Activated CD4-positive, alpha-beta T cell treated with anti-CD3 and anti-CD28 coated beads, Interleukin-2, amount 50 U/mL, for 4 hours (primary cell): ENCODE results near the gene CFAP52.
"Not testable (repeated sequence)": the region's sequence is repeated elsewhere in the genome, so short reads cannot be mapped to it uniquely, and the experiment has no call there.

Experiments used
- DNase-seq, 2 experiments: peaks; one replicate each; pipeline ENCODE4 v3.0.0-alpha.2; 2020

The CFAP52 gene

GRCh38 chr17:9648521-9649110, 72.2 kb downstream of the CFAP52 start:
- no peak for DNase-seq

GRCh38 chr17:9658593-9659211, 82.3 kb downstream of the CFAP52 start:
- no peak for DNase-seq

GRCh38 chr17:9661027-9661426, 84.6 kb downstream of the CFAP52 start:
- DNase-seq: no peak

- not testable (repeated sequence) for DNase-seq
Observed at GRCh38 chr17:9663511-9663910, 87.1 kb downstream of the CFAP52 start.

GRCh38 chr17:9666461-9667050, 90.1 kb downstream of the CFAP52 start:
- no peak for DNase-seq

- no peak for DNase-seq
Observed at GRCh38 chr17:9668517-9668916, 92.1 kb downstream of the CFAP52 start.

- no peak for DNase-seq
Observed at GRCh38 chr17:9669551-9670008, 93.1 kb downstream of the CFAP52 start.

GRCh38 chr17:9670596-9670995, 94.2 kb downstream of the CFAP52 start:
- DNase-seq: no peak

GRCh38 chr17:9671559-9671958, 95.1 kb downstream of the CFAP52 start:
- DNase-seq: no peak

- DNase-seq: no peak
Observed at GRCh38 chr17:9672266-9672665, 95.8 kb downstream of the CFAP52 start.

- DNase-seq: no peak
Observed at GRCh38 chr17:9672691-9673090, 96.2 kb downstream of the CFAP52 start.

GRCh38 chr17:9676084-9676483, 99.6 kb downstream of the CFAP52 start:
- DNase-seq: no peak

- no peak for DNase-seq
Observed at GRCh38 chr17:9676820-9677310, 100.4 kb downstream of the CFAP52 start.

- DNase-seq: no peak
Observed at GRCh38 chr17:9677411-9677810, 101.0 kb downstream of the CFAP52 start.

GRCh38 chr17:9677896-9678295, 101.5 kb downstream of the CFAP52 start:
- no peak for DNase-seq

GRCh38 chr17:9684955-9685621, 108.6 kb downstream of the CFAP52 start:
- no peak for DNase-seq
